NCI-H2107 (cell line): ENCODE measurements around the gene CST9.
"Not testable (repeated sequence)": the region's sequence is repeated elsewhere in the genome, so short reads cannot be mapped to it uniquely, and the experiment has no call there.

ENCODE experiments used
- DNase-seq: peaks from one replicate; lab custom pipeline; 2025; lab: John Stamatoyannopoulos, UW

Gene CST9

DNA sequence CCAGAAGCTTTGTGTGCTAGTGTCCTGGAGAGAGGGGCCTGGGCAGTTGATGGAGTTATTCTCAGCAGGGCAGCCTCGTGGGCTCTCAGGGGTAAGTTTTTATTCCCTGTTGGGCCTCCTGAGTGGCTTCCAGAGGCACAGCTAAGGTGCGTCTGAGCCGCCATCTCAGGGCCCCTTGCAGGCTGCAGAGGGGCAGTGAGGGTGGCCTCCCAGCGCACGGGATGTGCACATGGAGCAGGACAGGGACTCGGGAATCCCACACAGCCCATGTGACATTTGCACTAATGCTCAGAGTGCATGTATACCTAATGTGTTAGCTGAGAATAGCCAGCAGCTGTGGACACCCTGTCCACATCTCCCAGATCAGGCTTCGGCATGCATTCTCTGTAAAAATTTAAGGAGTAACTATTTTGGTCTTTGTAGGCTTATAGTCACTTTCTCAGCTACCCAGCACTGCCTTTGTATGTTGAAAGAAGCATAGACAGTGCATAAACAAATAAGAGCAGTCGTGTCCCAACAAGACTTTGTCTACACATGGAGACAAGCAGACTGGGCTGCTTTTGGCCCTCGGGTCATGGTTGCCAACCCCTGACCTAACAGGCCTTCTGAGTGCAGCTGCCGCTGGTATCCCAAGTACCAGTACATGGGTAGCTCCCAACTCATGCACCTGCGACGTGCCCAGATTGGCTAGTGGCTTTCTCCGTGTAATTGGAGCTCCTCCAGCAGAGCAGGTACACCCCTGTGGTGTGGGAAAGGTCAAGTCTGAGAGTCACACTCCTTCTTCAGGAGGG lies 18.8 kb downstream of the CST9 start:
- no peak for DNase-seq

DNA sequence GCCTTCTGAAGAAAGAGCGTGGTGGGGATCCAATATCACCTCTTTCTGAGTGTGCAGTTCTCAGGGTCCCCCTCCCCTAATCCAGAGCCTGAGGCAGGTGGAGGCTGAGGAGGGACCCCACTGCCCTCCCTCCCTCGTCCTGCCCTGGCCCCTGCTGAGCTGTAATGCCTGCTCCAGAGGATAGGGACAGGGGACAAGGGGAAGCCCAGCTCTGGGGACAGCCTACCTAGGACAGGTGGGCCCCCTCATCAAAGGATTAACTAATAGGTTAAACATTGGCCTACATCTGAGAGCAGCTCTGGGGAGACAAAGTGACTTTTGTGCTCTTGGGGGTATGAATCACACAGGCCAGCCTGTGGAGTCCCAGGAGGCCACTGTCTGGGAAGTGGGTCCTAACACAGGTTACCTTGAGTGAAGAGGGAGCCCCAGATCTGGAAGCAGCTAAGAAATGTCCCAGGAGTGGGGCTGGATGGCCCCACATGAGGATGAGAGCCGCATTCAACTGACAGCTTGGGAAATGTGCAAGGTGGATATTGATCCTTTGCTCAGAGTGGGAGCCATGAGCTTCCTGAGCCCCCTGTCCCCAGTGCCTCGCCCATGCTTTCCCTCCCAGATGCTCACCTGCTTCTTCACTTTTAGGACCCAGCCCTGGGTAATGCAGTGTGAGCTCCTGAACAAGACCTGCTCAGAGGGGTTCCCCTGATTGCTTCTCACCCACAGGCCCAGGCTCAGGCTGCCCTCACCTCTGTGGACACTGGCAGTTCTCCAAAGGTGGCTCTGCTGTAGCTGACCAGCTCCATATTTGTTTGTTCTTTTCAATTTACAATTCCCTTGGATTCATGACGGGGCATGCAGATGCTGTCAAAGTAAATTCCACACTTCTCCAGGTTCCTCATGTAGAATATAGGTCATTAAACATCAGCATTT lies 19.6 kb downstream of the CST9 start:
- DNase-seq, result no peak

DNA sequence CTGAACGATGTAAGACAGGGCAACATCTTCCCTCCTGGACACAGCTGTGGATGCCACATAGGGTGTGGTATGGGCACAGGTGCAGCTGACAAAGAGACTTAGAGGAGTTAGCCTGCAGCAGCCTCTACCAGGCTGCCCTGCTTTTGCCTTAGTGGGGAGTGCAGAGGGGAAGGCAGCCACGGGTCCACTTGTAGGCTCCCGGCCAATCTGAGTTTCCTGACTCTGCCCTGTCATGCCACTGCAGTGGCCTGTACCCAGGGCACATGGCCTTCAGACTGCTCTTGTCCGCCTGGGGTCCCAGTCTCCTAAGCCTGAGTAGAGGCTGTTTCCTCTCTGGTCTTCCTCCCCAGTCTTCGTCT lies 20.3 kb downstream of the CST9 start:
- no peak for DNase-seq

DNA sequence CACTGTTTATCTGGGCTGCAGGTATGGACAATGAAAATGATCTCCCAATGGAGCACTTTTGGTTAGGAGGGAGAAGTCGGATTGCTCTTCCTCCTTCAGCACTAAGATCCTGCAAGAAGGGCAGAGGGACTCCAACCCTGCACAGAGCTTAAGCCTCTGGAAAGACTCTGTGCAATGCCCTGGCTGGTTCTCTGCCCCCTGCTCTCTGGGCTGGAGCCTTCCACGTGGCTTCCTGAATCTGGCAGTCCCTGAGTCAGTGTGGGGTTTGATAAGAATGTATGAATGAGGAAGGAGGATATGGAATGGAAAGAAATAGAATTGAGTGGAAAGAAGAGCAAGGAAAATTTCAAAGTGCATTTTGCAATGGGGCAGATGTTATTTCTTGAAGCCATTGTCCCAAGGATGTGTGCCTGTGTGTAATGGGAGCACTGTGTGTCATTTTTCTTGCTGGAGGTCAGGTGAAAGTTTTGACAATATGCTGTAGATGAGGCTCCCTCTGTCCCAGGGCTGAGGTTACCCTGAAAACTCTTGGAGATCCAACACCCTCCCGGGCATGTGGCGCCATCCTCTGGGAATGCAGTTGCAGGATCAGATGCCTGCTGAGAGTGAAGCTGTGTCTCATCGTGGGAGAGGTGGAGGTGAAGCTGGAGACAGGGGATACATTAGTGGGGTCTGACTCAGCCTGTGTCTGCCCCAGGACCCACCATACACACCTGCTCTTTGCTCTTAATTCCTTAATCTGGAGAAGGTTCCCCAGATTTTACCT lies 21.1 kb downstream of the CST9 start:
- DNase-seq, result no peak

DNA sequence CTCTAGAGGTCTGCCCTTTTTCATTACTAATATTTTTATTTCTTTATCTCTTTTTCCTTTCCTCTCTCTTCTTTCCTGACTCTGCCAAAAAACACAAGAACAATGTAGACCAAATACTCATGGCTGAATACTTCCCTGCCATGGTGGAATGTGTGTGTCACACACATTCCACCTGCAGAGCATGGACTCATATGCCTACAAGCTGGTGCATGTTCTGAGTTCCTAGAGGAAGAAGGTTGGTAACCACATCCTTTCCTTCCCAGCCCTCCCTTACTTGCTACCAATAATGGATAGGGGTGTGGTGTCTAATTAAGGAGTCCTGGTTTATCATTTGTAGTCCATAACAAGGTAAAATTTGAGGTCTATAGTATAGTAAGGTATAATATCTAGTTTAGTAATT lies 22.2 kb downstream of the CST9 start:
- DNase-seq, result no peak

DNA sequence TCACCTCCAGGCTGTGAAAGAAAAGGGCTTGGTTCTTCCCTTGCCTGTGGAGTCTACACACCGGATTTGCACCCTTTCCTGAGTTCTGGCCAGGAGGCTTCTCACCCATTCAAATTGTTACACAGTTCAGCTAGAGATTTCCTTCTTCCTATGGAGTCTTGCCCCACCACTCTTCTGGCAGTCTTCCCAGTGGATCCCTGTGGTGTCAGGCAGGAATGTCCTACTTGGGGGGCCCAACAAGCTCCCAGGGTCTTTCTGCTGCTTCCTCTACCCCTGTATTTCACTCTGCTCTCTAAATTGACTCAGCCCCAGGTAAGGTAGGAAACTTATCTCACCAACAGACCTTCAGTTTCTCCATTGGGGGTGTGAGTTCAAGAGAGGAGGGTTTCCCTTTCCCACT lies 23.4 kb downstream of the CST9 start:
- no peak for DNase-seq

DNA sequence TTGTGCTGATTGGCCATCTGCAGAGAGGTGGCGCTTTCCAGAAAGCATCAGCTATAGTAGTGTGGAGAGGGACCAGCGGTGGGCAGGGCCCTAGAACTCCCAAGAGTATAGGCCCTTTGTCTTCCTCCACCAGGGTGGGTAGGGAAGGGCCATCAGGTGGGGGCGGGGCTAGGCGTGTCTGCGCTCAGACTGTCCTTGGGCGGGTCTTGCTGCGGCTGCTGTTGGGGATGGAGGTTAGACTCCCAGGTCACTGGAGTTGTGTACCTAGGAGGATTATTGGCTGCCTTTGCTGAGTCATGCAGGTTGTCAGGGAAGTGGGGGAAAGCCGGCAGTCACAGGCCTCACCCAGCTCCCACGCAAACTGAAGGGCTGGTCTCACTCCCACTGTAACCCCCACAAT lies 23.9 kb downstream of the CST9 start:
- DNase-seq, result not testable (repeated sequence)

DNA sequence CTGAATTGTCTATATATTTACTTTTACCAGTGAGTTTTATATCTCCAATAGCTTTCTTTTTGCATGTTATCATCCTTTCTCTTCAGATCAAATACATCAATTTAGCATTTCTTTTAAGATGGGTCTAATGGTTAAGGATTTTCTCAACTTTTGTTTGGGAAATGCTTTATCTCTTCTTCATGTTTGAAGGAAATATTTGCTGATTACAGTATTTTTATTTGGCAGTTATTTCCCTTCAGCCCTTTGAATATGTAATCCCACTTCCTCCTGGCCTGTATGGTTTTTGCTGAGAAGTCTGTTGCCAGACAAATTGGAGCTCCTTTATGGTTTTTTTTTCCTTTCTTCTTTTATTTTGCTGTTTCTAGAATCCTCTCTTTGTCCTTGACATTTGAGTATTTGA lies 30.7 kb downstream of the CST9 start:
- DNase-seq, result no peak

DNA sequence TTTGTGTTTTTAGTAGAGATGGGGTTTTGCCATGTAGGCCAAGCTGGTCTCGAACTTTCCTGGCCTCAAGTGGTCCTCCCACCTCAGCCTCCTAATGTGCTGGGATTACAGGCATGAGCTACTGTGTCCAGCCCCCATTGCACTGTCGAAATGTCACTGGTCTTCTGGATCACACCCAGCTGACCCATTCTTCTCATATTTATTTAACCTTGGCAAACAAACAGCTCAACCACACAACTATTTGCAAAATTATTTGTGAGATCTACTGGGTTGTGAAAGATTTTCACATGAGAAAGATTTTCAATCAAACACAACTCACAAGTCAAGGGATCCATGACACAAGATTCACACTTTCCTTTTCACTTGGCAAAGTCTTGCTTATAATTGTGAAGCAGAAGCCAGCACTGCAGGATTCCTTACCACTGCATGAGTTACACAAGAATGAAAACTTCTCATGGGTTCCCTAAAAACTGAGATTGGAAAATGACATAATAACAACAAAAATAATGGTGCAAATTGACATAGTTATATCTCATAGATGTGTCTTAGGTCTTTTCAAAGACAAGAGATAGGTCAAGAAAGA lies 35.4 kb downstream of the CST9 start:
- DNase-seq, result no peak

DNA sequence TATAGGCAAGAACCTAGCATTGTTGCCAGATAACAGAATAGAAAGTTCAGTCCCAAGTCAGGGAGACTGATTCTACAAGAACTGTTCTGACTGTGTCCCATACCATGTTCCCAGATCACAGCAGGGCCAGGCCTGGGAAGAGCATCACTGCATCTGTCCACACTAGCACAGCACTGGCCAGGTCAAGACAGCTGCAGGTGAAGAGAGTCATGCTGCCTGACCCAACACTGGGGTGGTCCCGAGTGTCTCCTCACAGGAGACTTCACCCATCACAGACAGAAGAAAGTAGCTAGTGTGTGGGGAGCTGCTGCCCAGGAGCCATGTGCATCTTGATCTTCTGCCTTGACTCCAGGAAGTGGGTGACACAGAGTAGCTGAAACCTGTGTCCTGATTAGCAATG lies 36.1 kb downstream of the CST9 start:
- no peak for DNase-seq

DNA sequence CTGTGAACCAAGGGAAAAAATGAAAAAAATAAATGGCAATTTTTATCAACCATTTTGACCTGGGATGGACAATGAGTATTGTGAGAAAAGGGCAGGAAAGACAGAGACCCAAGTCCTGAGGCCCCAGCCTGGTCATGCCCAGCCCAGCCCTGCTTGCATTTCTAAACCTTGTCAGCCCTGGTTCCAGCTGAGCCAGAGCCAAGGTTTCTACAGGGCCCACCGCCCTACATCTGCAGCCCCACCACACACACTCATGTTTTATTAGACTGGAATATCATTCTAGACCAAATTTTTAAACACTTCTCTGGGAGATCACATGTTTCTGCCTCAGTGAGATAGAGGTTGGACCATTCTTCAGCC lies 36.8 kb downstream of the CST9 start:
- DNase-seq, result no peak

DNA sequence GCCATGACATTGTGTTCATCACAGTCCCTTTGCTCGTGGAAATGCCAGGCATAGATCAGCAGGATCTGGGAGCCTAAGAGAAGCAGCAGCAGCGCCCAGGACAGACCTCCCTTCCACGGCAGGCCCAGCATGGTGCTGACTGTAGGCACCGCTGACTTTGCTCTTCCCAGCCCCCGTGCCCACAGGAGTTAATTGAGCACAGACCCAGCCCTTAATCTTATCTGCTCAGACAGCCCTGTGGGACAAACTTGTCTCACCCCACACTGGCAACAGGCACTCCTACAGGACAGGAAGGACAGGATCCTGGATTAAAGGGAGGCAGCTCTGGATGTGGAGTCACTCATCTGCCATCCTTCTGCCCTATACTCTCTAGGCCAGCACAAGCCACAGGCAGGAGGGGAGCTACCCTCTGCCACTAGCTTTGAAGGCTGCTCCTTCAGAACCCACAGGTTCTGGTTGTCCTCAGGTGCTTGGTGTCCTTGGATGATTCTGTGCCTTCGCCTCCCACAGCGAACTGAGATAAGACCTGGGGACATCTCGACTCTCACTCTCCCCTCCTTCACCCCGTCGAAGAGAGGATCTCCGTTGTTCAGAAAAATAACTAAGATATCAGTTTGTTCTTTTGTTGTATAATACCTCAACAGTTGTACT lies 37.3 kb downstream of the CST9 start, which contains the start of gene CST9L:
CST9L (minus strand) TSS at position 165 of the 651 bp plus-strand sequence; CDS start at position 131, 34 bp downstream.
- no peak for DNase-seq

DNA sequence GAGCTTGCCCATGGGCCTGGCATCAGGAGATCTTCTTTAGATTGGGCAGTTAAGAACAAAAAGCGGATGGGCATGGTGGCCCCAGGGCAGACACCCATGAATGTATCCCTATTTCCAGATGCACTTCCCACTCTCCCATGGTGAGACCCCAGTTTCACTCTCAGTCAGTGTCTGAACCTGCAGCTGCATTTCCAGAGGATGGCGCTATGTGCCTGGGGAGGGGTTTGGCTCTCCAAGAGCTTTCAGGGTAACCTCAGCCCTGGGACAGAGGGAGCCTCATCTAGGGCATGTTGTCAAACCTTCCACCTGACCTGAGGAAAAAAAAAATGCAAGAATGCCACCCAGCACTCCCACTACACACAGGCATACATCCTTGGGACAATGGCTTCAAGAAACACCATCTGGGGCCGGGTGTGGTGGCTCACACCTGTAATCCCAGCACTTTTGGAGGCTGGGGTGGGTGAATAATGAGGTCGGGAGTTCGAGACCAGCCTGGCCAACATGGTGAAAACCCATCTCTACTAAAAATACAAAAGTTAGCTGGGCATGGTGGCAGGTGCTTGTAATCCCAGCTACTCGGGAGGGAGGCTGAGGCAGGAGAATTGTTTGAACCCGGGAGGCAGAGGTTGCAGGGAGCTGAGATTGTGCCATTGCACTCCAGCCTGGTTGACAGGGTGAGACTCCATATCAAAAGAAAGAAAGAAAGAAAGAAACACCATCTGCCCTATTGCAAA lies 39.4 kb downstream of the CST9 start:
- DNase-seq, result no peak

DNA sequence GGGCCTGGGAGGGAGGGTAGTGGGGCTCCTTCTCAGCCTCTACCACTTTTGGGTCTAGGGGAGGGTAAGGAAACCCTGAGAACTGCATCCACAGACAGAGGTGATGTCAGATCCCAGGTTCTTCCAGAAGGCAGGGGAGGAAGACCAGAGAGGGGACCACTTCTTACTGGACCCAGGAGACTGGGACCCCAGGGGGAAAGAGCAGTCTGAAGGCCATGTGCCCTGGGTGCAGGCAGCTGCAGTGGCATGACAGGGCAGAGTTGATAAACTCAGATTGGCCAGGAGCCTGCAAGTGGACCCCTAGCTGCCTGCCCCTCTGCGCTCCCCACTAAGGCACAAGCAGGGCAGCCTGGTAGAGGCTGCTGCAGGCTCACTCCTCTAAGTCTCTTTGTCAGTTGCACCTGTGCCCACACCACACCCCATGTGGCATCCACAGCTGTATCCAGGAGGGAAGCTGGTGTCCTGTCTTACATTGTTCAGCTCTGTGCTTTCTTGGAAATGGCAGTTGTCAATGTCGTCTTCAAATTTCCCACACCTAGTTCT lies 40.1 kb downstream of the CST9 start:
- no peak for DNase-seq

DNA sequence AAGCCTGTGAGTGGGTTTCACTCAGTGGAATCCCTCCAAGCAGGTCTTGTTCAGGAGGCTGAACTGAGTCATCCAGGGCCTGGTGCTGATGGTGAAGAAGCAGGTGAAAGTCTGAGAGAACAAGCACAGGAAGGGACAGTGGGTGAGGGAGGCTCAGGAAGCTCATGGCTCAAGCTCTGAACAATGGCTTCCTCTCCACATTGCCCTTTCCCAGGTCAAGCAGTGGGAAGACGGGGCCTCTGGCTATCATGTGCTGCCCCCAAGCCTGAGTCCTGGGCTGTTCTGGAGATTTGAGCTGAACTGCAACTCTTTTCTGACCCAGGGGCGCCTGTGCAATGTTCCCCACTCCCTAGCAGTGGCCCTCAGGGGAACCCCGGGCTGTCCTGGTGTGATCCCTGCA lies 40.8 kb downstream of the CST9 start:
- DNase-seq, result no peak

DNA sequence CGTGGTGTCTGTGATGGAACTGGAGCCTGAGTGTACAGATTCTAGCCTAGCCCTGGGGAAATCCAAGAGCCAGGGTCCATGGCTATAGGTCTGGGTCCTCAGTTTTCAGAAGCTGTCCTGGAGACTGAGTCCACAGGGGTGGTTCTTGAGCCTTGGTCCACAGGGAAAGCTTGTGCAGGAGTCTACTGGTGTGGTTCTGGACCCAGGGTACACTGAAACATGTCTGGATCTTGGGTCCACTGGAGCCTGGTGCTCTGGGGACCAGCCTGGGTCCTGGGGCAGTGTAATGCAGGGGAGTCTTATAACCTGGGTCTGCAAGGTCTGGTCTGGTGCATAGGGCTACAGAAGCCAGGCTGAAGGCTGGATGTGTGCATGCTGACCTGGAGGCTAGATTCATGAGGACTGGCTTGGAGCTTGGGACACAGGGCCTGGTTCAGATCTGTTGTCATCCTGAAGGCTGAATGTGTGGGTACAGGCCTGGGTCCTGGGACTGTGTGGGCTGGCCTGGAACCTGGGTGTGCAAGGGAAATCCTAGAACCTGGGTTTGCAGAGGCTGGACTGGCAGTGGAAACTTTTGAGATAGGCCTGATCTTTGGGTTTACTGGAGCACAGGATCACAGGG lies 42.9 kb downstream of the CST9 start:
- no peak for DNase-seq

DNA sequence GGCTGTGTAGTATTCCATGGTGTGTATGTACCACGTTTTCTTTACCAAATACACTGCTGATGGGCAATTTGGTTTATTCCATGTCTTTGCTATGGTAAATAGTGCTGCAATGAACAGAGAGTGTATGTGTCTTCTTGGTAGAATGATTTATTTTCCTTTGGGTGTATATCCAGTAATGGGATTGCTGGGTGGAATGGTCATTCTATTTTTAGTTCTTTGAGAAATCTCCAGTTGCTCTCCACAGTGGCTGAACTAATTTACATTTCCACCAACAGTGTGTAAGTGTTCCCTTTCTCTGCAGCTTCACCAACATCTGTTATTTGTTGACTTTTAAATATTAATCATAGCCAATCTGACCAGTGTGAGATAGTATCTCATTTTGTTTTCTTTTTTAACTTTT lies 51.3 kb downstream of the CST9 start:
- no peak for DNase-seq
